NCI-H1930 (cell line): ENCODE data around the gene FRAT1.

ENCODE experiments used
- DNase-seq, 2 experiments: peaks; one replicate each; lab custom pipeline; 2025; lab: John Stamatoyannopoulos, UW

The FRAT1 gene

DNA sequence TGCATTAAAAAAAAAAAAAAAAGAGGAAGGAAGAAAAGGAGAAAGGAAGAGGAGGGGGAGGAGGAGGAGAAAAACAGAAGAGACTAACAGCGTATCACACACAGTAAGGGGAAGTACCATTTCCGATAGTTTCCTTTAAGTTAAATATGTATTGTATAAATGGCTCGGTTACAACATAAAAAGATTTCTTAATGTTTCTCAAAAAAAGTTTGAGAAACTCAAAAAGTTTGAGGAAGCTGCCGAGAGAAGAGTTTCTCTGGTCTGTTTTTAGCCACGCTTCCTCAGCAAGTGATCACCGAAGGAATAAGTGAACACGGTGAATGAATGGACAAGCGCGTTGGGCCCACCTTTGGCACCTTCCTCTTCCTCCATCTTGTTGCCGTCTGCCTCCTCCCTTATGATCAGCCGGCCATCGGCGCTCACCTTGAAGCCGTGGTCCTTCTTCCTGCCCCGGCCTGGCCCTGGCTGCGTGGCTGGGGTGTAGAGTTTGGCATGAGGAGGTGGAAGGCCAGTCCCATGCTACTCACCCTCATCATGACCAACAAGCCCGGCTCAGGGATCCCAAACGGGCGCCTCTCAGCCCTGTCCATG is 46.8 kb downstream of the FRAT1 start:
- DNase-seq, result no peak

DNA sequence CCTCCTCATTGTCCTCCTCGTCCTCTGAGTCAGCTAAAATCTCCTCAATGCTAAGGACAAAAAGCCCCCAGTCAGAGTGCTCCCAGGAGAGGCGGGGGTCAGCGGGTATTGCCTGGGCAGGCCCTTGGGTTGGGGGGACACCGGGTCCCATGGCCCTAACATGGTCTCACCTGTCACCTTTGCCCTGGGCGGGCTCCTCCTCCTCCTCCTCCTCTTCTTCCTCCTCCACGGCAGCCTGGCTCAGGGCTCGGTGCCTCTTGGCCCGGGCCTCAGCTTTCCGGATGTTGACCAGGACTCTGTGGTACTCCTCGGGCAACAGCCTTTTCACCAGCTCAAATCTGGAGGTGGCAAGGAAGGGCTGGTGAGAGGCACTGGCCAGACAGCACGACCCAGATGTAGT is 47.5 kb downstream of the FRAT1 start:
- DNase-seq, result no peak

DNA sequence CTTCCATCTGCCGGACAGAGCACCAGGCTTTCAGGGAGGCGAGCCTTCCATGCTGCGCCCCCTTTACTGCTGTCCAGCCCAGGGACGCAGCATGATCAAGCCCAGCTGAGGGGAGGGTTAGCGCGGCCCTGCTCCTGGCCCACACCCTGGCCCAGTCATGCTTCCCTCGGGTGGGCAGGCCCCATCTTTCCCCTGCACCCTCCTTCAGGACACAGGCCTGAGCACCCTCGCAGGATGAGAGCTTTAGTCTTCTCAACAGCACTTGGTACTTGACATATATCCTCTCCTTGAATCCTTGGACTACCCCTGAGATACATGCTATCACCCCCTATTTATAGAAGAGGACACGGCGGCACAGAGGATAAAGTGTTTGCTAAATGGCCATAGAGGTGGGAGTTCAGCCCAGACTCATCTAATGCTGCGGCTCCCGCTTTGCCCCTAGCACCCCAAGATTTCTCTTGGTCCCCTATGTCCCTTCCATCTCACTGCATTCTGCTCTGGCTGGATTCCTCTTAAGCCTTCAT is 48.1 kb downstream of the FRAT1 start:
- no peak for DNase-seq
